GM18508 (cell line): Measurements from ENCODE around the gene AP2A2.

Source experiments
- ATAC-seq: cut with Tn5 transposase; IDR thresholded peaks from one replicate; pipeline ENCODE4 v1.9.1; 2021; ENCODE audit warnings: moderate number of reproducible peaks; ENCODE audit not compliant: insufficient read depth, unreplicated experiment

AP2A2 gene

GRCh38 chr11:1050581-1051355 is 125.1 kb downstream of the AP2A2 start:
- ATAC-seq, result no peak

GRCh38 chr11:1051356-1052132 is 125.9 kb downstream of the AP2A2 start:
- ATAC-seq, result no peak

GRCh38 chr11:1052133-1053011 is 126.7 kb downstream of the AP2A2 start:
- ATAC-seq, result no peak

- no peak for ATAC-seq
Observed at GRCh38 chr11:1053121-1053901, 127.6 kb downstream of the AP2A2 start.

GRCh38 chr11:1054143-1055108 is 128.8 kb downstream of the AP2A2 start:
- no peak for ATAC-seq

- ATAC-seq, result no peak
Observed at GRCh38 chr11:1055109-1055703, 129.5 kb downstream of the AP2A2 start.

- ATAC-seq, result no peak
Observed at GRCh38 chr11:1055990-1056771, 130.5 kb downstream of the AP2A2 start.

- no peak for ATAC-seq
Observed at GRCh38 chr11:1057806-1058205, 132.1 kb downstream of the AP2A2 start.

GRCh38 chr11:1059759-1060158 is 134.1 kb downstream of the AP2A2 start:
- ATAC-seq, result no peak

- no peak for ATAC-seq
Observed at GRCh38 chr11:1060410-1060809, 134.7 kb downstream of the AP2A2 start.

- no peak for ATAC-seq
Observed at GRCh38 chr11:1060852-1061616, 135.4 kb downstream of the AP2A2 start.
